Natural killer cell (primary cell): ENCODE data around the gene TBCD. TPM values are rescaled to one million over a fixed set of nuclear protein-coding genes. Genes with fewer than 3 reads are reported as not detected.

Source experiments
- ATAC-seq, 3 donors: fragments of 150-1000 bp in 2 of 3; fragments of 200-7000 bp in 1 of 3; cut with Tn5 transposase; 1 replicate in 1 of 3; 2 replicates in 2 of 3; pipeline ENCODE4 v1.10.0; 2021; ENCODE audit warnings: mild to moderate bottlenecking in 2 of 3, moderate library complexity in 2 of 3
- DNase-seq, 2 donors: peaks; one replicate each; pipeline versions ENCODE4 v3.0.0 to v3.0.0-alpha.2; 2013 to 2021; ENCODE audit warnings: mixed read lengths in 1 of 2
- H3K27ac ChIP-seq: one replicate; pipeline ENCODE4 v1.5.1; 2013; ENCODE audit warnings: mild to moderate bottlenecking, low read length
- H3K27me3 ChIP-seq: one replicate; pipeline ENCODE4 v1.6.1; 2013; ENCODE audit warnings: low read length; ENCODE audit not compliant: control insufficient read depth, insufficient read depth
- H3K36me3 ChIP-seq: one replicate; pipeline ENCODE4 v1.6.1; 2013; ENCODE audit warnings: low read length; ENCODE audit not compliant: control insufficient read depth, insufficient read depth
- H3K4me1 ChIP-seq: one replicate; pipeline ENCODE4 v1.6.1; 2013; ENCODE audit warnings: low read length; ENCODE audit not compliant: control insufficient read depth, insufficient read depth
- H3K4me3 ChIP-seq: one replicate; pipeline ENCODE4 v1.5.1; 2013; ENCODE audit warnings: low read length
- H3K9me3 ChIP-seq: one replicate; pipeline ENCODE4 v1.6.1; 2013; ENCODE audit warnings: low read length; ENCODE audit not compliant: control insufficient read depth, insufficient read depth
- H3K27ac Mint-ChIP-seq, 2 donors: one replicate each; pipeline ENCODE4 v1.8.0; 2022; ENCODE audit warnings: mild to moderate bottlenecking in 2 of 2, mixed read lengths in 2 of 2, moderate library complexity in 1 of 2
- H3K27me3 Mint-ChIP-seq, 2 donors: one replicate each; pipeline ENCODE4 v1.8.0; 2022; ENCODE audit warnings: low read depth in 2 of 2, mixed read lengths in 2 of 2
- H3K36me3 Mint-ChIP-seq: one replicate; pipeline ENCODE4 v1.8.0; 2022; ENCODE audit warnings: mixed read lengths
- H3K4me1 Mint-ChIP-seq, 2 donors: one replicate each; pipeline ENCODE4 v1.8.0; 2022; ENCODE audit warnings: mixed read lengths in 2 of 2
- H3K4me3 Mint-ChIP-seq: one replicate; pipeline ENCODE4 v1.8.0; 2022; ENCODE audit warnings: mild to moderate bottlenecking, moderate library complexity, mixed read lengths
- H3K9me3 Mint-ChIP-seq, 2 donors: one replicate each; pipeline ENCODE4 v1.8.0; 2022; ENCODE audit warnings: mixed read lengths in 2 of 2
- CTCF ChIP-seq: fragments of 200-600 bp; IDR thresholded peaks from one replicate; pipeline ENCODE4 v1.8.0; 2022; ENCODE audit warnings: antibody characterized with exemption
- WGBS: methylation state at CpG from one replicate; pipeline ENCODE4 v1.1.7; 2013; ENCODE audit warnings: missing lambda C conversion rate; ENCODE audit not compliant: insufficient coverage; 5-methylcytosine and 5-hydroxymethylcytosine counted together
- intact Hi-C: fragments of 100-400 bp; cut with micrococcal nuclease; formaldehyde crosslinking; loops from one replicate; pipeline ENCODE4 v1.14.2; 2022
- total RNA-seq, 4 donors: library from RNA; stranded (reverse); fragments of 120-200 nt in 1 of 4; gene quantifications; one replicate each; pipeline versions ENCODE4 v1.2.3 to v1.2.4, GENCODE V29; 2013 to 2022

TBCD gene
- 100 to 1,000 TPM in 2 of 3 donors, 10 to 100 TPM in 1; 92.0 to 149 (median 132) TPM for total RNA-seq
- total RNA-seq (2013), result 65.5 TPM

GRCh38 chr17:82751571-82752370 lies at the start of gene TBCD:
Gene TBCD (plus strand): TSS chr17:82752065. CDS start chr17:82752194, 129 bp downstream.
- H3K9me3 Mint-ChIP-seq, result no peaks in the 10 kb centered on the region
- Histone ChIP-seq H3K36me3 (peaks cover 2% of the 10 kb centered on the region), H3K27me3 (no peaks in the 10 kb centered on the region), H3K4me3 (peak within 1 kb of the TSS; percentile 71), H3K9me3 (no peaks in the 10 kb centered on the region), H3K27ac (no peak within 1 kb of the TSS), H3K4me1 (peaks cover 19% of the 10 kb centered on the region)
- no peak for TF ChIP-seq CTCF
- DNase-seq (peak; percentile 80 to 94), ATAC-seq (peak; percentile 78 to 89 (median 82))
- no peaks in the 10 kb centered on the region for H3K27me3 Mint-ChIP-seq
- H3K27ac Mint-ChIP-seq, result peak within 1 kb of the TSS in 1 of 2 donors; percentile 51
- intact Hi-C loops, result no loop called here
- peak within 1 kb of the TSS; percentile 87 for H3K4me3 Mint-ChIP-seq
- peaks cover 0 to 23% of the 10 kb centered on the region in 2 donors for H3K4me1 Mint-ChIP-seq
- under 1% methylated on average over 95 of the region's 114 CpGs for WGBS
- no peaks in the 10 kb centered on the region for H3K36me3 Mint-ChIP-seq

- Histone ChIP-seq H3K4me1 (peaks cover 12% of the 10 kb centered on the region), H3K27ac (no peak overlapping the region), H3K36me3 (no peaks in the 10 kb centered on the region), H3K4me3 (no peak overlapping the region), H3K9me3 (no peaks in the 10 kb centered on the region), H3K27me3 (peaks cover under 1% of the 10 kb centered on the region)
- Mint-ChIP-seq H3K36me3 (no peaks in the 10 kb centered on the region), H3K27ac (no peak overlapping the region), H3K4me3 (no peak overlapping the region), H3K4me1 (peaks cover 0 to 5% of the 10 kb centered on the region in 2 donors), H3K27me3 (no peaks in the 10 kb centered on the region), H3K9me3 (no peaks in the 10 kb centered on the region)
- intact Hi-C loops, result no loop called here
- DNase-seq (no peak), ATAC-seq (no peak)
- WGBS, result 85% methylated on average over 20 of the region's 20 CpGs
- TF ChIP-seq CTCF, result no peak
Measured at GRCh38 chr17:82702231-82702927, 49.5 kb upstream of the TBCD start.

- Histone ChIP-seq H3K27ac (no peak overlapping the region), H3K36me3 (no peaks in the 10 kb centered on the region), H3K9me3 (no peaks in the 10 kb centered on the region), H3K27me3 (no peaks in the 10 kb centered on the region), H3K4me1 (peaks cover 7% of the 10 kb centered on the region), H3K4me3 (no peak overlapping the region)
- no peak overlapping the region for H3K27ac Mint-ChIP-seq
- H3K4me1 Mint-ChIP-seq, result peaks cover 0 to 5% of the 10 kb centered on the region in 2 donors
- intact Hi-C loops, result no loop called here
- no peaks in the 10 kb centered on the region for H3K27me3 Mint-ChIP-seq
- no peaks in the 10 kb centered on the region for H3K9me3 Mint-ChIP-seq
- TF ChIP-seq CTCF, result no peak
- DNase-seq (no peak), ATAC-seq (no peak)
- no peak overlapping the region for H3K4me3 Mint-ChIP-seq
- WGBS, result 87% methylated on average over 26 of the region's 26 CpGs
- H3K36me3 Mint-ChIP-seq, result no peaks in the 10 kb centered on the region
Measured at GRCh38 chr17:82703036-82703745, 48.7 kb upstream of the TBCD start.
